ENCODE measurements around the gene ZNF850. TPM values are rescaled to one million over a fixed set of nuclear protein-coding genes. Genes with fewer than 3 reads are reported as not detected.
"Not testable (repeated sequence)": the region's sequence is repeated elsewhere in the genome, so short reads cannot be mapped to it uniquely, and the experiment has no call there.

ZNF850 gene
- total RNA-seq = 1.7 TPM
- 0.78 TPM for polyA plus RNA-seq
- long read RNA-seq, donor 1 = 0 reads
- long read RNA-seq, donor 2, partial matches to known transcripts = 14 of 14 reads
- long read RNA-seq, donor 2, other reads (novel, unspliced or antisense) = 0 of 14 reads
- long read RNA-seq, donor 3 = 0 reads
- long read RNA-seq, donor 4 = 0 reads
- long read RNA-seq, donor 5, partial matches to known transcripts = 6 of 6 reads
- long read RNA-seq, donor 5, other reads (novel, unspliced or antisense) = 0 of 6 reads
- long read RNA-seq, donor 6 = 0 reads
- long read RNA-seq, donor 7 = 0 reads
- long read RNA-seq, donor 8 = 0 reads
- long read RNA-seq, donor 9, full-length matches to known transcripts = 2 of 2 reads
- long read RNA-seq, donor 9, partial matches to known transcripts = 0 of 2 reads
- long read RNA-seq, donor 9, other reads (novel, unspliced or antisense) = 0 of 2 reads
- long read RNA-seq, donor 10 = 0 reads

- under 1% methylated on average over 57 of the region's 57 CpGs for WGBS
- Histone ChIP-seq H3K27ac (ENCODE audit: low read depth in 1 of 2, low read length in 1 of 2) (peak within 1 kb of the TSS; percentile 79 to 89), H3K9me3 (ENCODE audit: control insufficient read depth in 2 of 2, insufficient read depth in 1 of 2, low read length in 1 of 2) (peaks cover 3 to 41% of the 10 kb centered on the region in 2 donors), H3K4me3 (ENCODE audit: low read length in 2 of 2) (peak within 1 kb of the TSS; percentile 75 to 81), H3K4me1 (ENCODE audit: control insufficient read depth in 2 of 2, insufficient read depth in 2 of 2, low read length in 2 of 2) (peaks cover 7 to 12% of the 10 kb centered on the region in 2 donors), H3K36me3 (ENCODE audit: control insufficient read depth in 2 of 2, insufficient read depth in 2 of 2, low read length in 1 of 2) (no peaks in the 10 kb centered on the region), H3K27me3 (ENCODE audit: control insufficient read depth in 2 of 2, insufficient read depth in 1 of 2, low read length in 1 of 2) (no peaks in the 10 kb centered on the region)
- DNase-seq (ENCODE audit: low read depth in 6 of 9, low spot score in 9 of 9) = peak; percentile 88 to 98 (median 93)
Measured at GRCh38 chr19:36772311-36773222, at the start of gene ZNF850. Gene ZNF850, minus strand, starts transcription at chr19:36772807. Its CDS starts 10,201 bp downstream, at chr19:36762606.

- no peak overlapping the region for H3K27ac ChIP-seq (ENCODE audit: low read depth in 1 of 2, low read length in 1 of 2)
- no peak for DNase-seq (ENCODE audit: low read depth in 6 of 9, low spot score in 9 of 9)
- no peaks in the 10 kb centered on the region for H3K27me3 ChIP-seq (ENCODE audit: control insufficient read depth in 2 of 2, insufficient read depth in 1 of 2, low read length in 1 of 2)
- H3K4me3 ChIP-seq (ENCODE audit: low read length in 2 of 2) = no peak overlapping the region
- H3K9me3 ChIP-seq (ENCODE audit: control insufficient read depth in 2 of 2, insufficient read depth in 1 of 2, low read length in 1 of 2) = peaks cover 17 to 37% of the 10 kb centered on the region in 2 donors
- 98% methylated on average over 5 of the region's 5 CpGs for WGBS
- peaks cover 10 to 46% of the 10 kb centered on the region in 2 donors for H3K36me3 ChIP-seq (ENCODE audit: control insufficient read depth in 2 of 2, insufficient read depth in 2 of 2, low read length in 1 of 2)
- no peaks in the 10 kb centered on the region for H3K4me1 ChIP-seq (ENCODE audit: control insufficient read depth in 2 of 2, insufficient read depth in 2 of 2, low read length in 2 of 2)
Measured at GRCh38 chr19:36821758-36822157, 49.2 kb upstream of the ZNF850 start.

GRCh38 chr19:36819130-36819630, 46.6 kb upstream of the ZNF850 start:
- 98% methylated on average over 7 of the region's 7 CpGs for WGBS
- no peaks in the 10 kb centered on the region for H3K27me3 ChIP-seq (ENCODE audit: control insufficient read depth in 2 of 2, insufficient read depth in 1 of 2, low read length in 1 of 2)
- H3K4me3 ChIP-seq (ENCODE audit: low read length in 2 of 2) = no peak overlapping the region
- peaks cover 10 to 37% of the 10 kb centered on the region in 2 donors for H3K36me3 ChIP-seq (ENCODE audit: control insufficient read depth in 2 of 2, insufficient read depth in 2 of 2, low read length in 1 of 2)
- peaks cover 19 to 46% of the 10 kb centered on the region in 2 donors for H3K9me3 ChIP-seq (ENCODE audit: control insufficient read depth in 2 of 2, insufficient read depth in 1 of 2, low read length in 1 of 2)
- H3K27ac ChIP-seq (ENCODE audit: low read depth in 1 of 2, low read length in 1 of 2) = no peak overlapping the region
- H3K4me1 ChIP-seq (ENCODE audit: control insufficient read depth in 2 of 2, insufficient read depth in 2 of 2, low read length in 2 of 2) = no peaks in the 10 kb centered on the region
- DNase-seq (ENCODE audit: low read depth in 6 of 9, low spot score in 9 of 9) = no peak

- no peaks in the 10 kb centered on the region for H3K27me3 ChIP-seq (ENCODE audit: control insufficient read depth in 2 of 2, insufficient read depth in 1 of 2, low read length in 1 of 2)
- peaks cover 5 to 15% of the 10 kb centered on the region in 2 donors for H3K9me3 ChIP-seq (ENCODE audit: control insufficient read depth in 2 of 2, insufficient read depth in 1 of 2, low read length in 1 of 2)
- no peak overlapping the region for H3K4me3 ChIP-seq (ENCODE audit: low read length in 2 of 2)
- H3K4me1 ChIP-seq (ENCODE audit: control insufficient read depth in 2 of 2, insufficient read depth in 2 of 2, low read length in 2 of 2) = no peaks in the 10 kb centered on the region
- H3K36me3 ChIP-seq (ENCODE audit: control insufficient read depth in 2 of 2, insufficient read depth in 2 of 2, low read length in 1 of 2) = peaks cover 0 to 5% of the 10 kb centered on the region in 2 donors
- H3K27ac ChIP-seq (ENCODE audit: low read depth in 1 of 2, low read length in 1 of 2) = no peak overlapping the region
- DNase-seq (ENCODE audit: low read depth in 6 of 9, low spot score in 9 of 9) = no peak
Measured at GRCh38 chr19:36807029-36807428, 34.4 kb upstream of the ZNF850 start.

GRCh38 chr19:36805364-36805763, 32.8 kb upstream of the ZNF850 start:
- H3K27ac ChIP-seq (ENCODE audit: low read depth in 1 of 2, low read length in 1 of 2) = no peak overlapping the region
- no peak for DNase-seq (ENCODE audit: low read depth in 6 of 9, low spot score in 9 of 9)
- H3K27me3 ChIP-seq (ENCODE audit: control insufficient read depth in 2 of 2, insufficient read depth in 1 of 2, low read length in 1 of 2) = no peaks in the 10 kb centered on the region
- no peak overlapping the region for H3K4me3 ChIP-seq (ENCODE audit: low read length in 2 of 2)
- H3K36me3 ChIP-seq (ENCODE audit: control insufficient read depth in 2 of 2, insufficient read depth in 2 of 2, low read length in 1 of 2) = peaks cover 0 to 5% of the 10 kb centered on the region in 2 donors
- no peaks in the 10 kb centered on the region for H3K4me1 ChIP-seq (ENCODE audit: control insufficient read depth in 2 of 2, insufficient read depth in 2 of 2, low read length in 2 of 2)
- peaks cover 5 to 21% of the 10 kb centered on the region in 2 donors for H3K9me3 ChIP-seq (ENCODE audit: control insufficient read depth in 2 of 2, insufficient read depth in 1 of 2, low read length in 1 of 2)
- 95% methylated on average over 1 of the region's 1 CpG for WGBS

GRCh38 chr19:36797786-36798108, 25.1 kb upstream of the ZNF850 start:
- Histone ChIP-seq H3K27ac (ENCODE audit: low read depth in 1 of 2, low read length in 1 of 2) (peak overlapping the region in 1 of 2 donors; percentile 60), H3K4me3 (ENCODE audit: low read length in 2 of 2) (peak overlapping the region; percentile 70 to 73), H3K36me3 (ENCODE audit: control insufficient read depth in 2 of 2, insufficient read depth in 2 of 2, low read length in 1 of 2) (peaks cover 0 to 5% of the 10 kb centered on the region in 2 donors), H3K27me3 (ENCODE audit: control insufficient read depth in 2 of 2, insufficient read depth in 1 of 2, low read length in 1 of 2) (no peaks in the 10 kb centered on the region), H3K9me3 (ENCODE audit: control insufficient read depth in 2 of 2, insufficient read depth in 1 of 2, low read length in 1 of 2) (peaks cover 4 to 25% of the 10 kb centered on the region in 2 donors), H3K4me1 (ENCODE audit: control insufficient read depth in 2 of 2, insufficient read depth in 2 of 2, low read length in 2 of 2) (no peaks in the 10 kb centered on the region)
- 3% methylated on average over 9 of the region's 9 CpGs for WGBS
- no peak for DNase-seq (ENCODE audit: low read depth in 6 of 9, low spot score in 9 of 9)

GRCh38 chr19:36796714-36796992, 24.0 kb upstream of the ZNF850 start:
- H3K36me3 ChIP-seq (ENCODE audit: control insufficient read depth in 2 of 2, insufficient read depth in 2 of 2, low read length in 1 of 2) = no peaks in the 10 kb centered on the region
- peaks cover 2 to 30% of the 10 kb centered on the region in 2 donors for H3K9me3 ChIP-seq (ENCODE audit: control insufficient read depth in 2 of 2, insufficient read depth in 1 of 2, low read length in 1 of 2)
- H3K4me1 ChIP-seq (ENCODE audit: control insufficient read depth in 2 of 2, insufficient read depth in 2 of 2, low read length in 2 of 2) = no peaks in the 10 kb centered on the region
- no peaks in the 10 kb centered on the region for H3K27me3 ChIP-seq (ENCODE audit: control insufficient read depth in 2 of 2, insufficient read depth in 1 of 2, low read length in 1 of 2)
- 20% methylated on average over 19 of the region's 19 CpGs for WGBS
- peak overlapping the region; percentile 70 to 73 for H3K4me3 ChIP-seq (ENCODE audit: low read length in 2 of 2)
- H3K27ac ChIP-seq (ENCODE audit: low read depth in 1 of 2, low read length in 1 of 2) = peak overlapping the region; percentile 62 to 70
- peak in 1 of 9 donors; percentile 4 for DNase-seq (ENCODE audit: low read depth in 6 of 9, low spot score in 9 of 9)

GRCh38 chr19:36791420-36792141, 19.0 kb upstream of the ZNF850 start:
- not testable (repeated sequence) for H3K36me3 ChIP-seq (ENCODE audit: control insufficient read depth in 2 of 2, insufficient read depth in 2 of 2, low read length in 1 of 2); H3K4me1 ChIP-seq (ENCODE audit: control insufficient read depth in 2 of 2, insufficient read depth in 2 of 2, low read length in 2 of 2); H3K27ac ChIP-seq (ENCODE audit: low read depth in 1 of 2, low read length in 1 of 2); H3K27me3 ChIP-seq (ENCODE audit: control insufficient read depth in 2 of 2, insufficient read depth in 1 of 2, low read length in 1 of 2); DNase-seq (ENCODE audit: low read depth in 6 of 9, low spot score in 9 of 9); H3K4me3 ChIP-seq (ENCODE audit: low read length in 2 of 2)
- WGBS = 12% methylated on average over 33 of the region's 34 CpGs
- H3K9me3 ChIP-seq (ENCODE audit: control insufficient read depth in 2 of 2, insufficient read depth in 1 of 2, low read length in 1 of 2) = peaks cover 2 to 33% of the 10 kb centered on the region in 2 donors

Data from thymus (tissue), 14 donors.